HEK293 (cell line): Measurements from ENCODE around the gene INSYN2B.

Experiments used
- ZBTB20 ChIP-seq: fragments of 450-650 bp; formaldehyde crosslinking; IDR thresholded peaks from 2 replicates; pipeline ENCODE4 v1.5.1; 2016; ENCODE audit warnings: missing biosample characterization, missing genetic modification characterization
- ZBTB21 ChIP-seq: fragments of 450-650 bp; formaldehyde crosslinking; IDR thresholded peaks from 2 replicates; pipeline ENCODE4 v1.5.1; 2017; ENCODE audit warnings: missing biosample characterization, missing genetic modification characterization
- ZBTB8A ChIP-seq: fragments of 450-650 bp; formaldehyde crosslinking; IDR thresholded peaks from 2 replicates; pipeline ENCODE4 v1.5.1; 2016; ENCODE audit warnings: missing biosample characterization, missing genetic modification characterization
- ZFP3 ChIP-seq: fragments of 450-650 bp; formaldehyde crosslinking; IDR thresholded peaks from 2 replicates; pipeline ENCODE4 v1.5.1; 2016; ENCODE audit warnings: low read depth, missing biosample characterization, missing genetic modification characterization
- ZNF121 ChIP-seq: fragments of 450-650 bp; formaldehyde crosslinking; IDR thresholded peaks from 2 replicates; pipeline ENCODE4 v1.5.1; 2016; ENCODE audit warnings: missing biosample characterization, missing genetic modification characterization
- ZNF175 ChIP-seq: fragments of 450-650 bp; formaldehyde crosslinking; IDR thresholded peaks from 2 replicates; pipeline ENCODE4 v1.5.1; 2016; ENCODE audit warnings: missing biosample characterization, missing genetic modification characterization
- ZNF311 ChIP-seq: fragments of 450-650 bp; formaldehyde crosslinking; IDR thresholded peaks from 2 replicates; pipeline ENCODE4 v1.5.1; 2017; ENCODE audit warnings: missing biosample characterization, missing genetic modification characterization, borderline replicate concordance
- ZNF654 ChIP-seq: fragments of 450-650 bp; formaldehyde crosslinking; IDR thresholded peaks from 2 replicates; pipeline ENCODE4 v1.5.1; 2016; ENCODE audit warnings: low read depth, missing biosample characterization, missing genetic modification characterization
- TF ChIP-seq, protein P1 (sequence below): fragments of 450-650 bp; formaldehyde crosslinking; IDR thresholded peaks from 2 replicates; pipeline ENCODE4 v1.5.1; 2016; ENCODE audit warnings: missing biosample characterization, missing genetic modification characterization
- TF ChIP-seq, protein P2 (sequence below): fragments of 450-650 bp; formaldehyde crosslinking; IDR thresholded peaks from 2 replicates; pipeline ENCODE4 v1.5.1; 2016; ENCODE audit warnings: missing biosample characterization, missing genetic modification characterization, low read depth

DNA sequence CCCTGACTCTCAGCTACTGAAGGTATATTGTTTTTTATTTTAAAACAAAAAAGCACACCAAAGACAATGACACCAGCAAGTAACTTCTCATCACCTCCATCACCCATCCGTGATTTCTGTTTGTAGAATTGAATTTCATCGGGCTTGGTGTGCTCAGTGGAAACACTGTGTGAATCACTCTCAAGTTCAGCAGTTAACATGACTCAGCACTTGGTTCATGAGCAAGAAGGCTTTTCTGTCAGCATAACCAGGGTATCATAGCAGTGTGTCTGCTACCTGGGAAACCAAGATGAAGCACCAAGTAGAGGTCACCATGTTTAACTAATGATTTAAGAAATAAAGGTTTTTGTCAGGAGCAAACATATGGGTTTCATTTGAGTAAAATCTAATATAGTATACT, 123.7 kb downstream of the INSYN2B start:
- TF ChIP-seq ZBTB8A (tag by site-specific recombination) (no peak), ZFP3 (no peak), ZBTB20 (tag by site-specific recombination) (no peak), ZNF311 (tag by site-specific recombination) (no peak), ZNF654 (no peak), ZBTB21 (tag by site-specific recombination) (no peak), ZNF175 (tag by site-specific recombination) (no peak), ZNF121 (tag by site-specific recombination) (no peak)
- TF ChIP-seq, protein P1, sequence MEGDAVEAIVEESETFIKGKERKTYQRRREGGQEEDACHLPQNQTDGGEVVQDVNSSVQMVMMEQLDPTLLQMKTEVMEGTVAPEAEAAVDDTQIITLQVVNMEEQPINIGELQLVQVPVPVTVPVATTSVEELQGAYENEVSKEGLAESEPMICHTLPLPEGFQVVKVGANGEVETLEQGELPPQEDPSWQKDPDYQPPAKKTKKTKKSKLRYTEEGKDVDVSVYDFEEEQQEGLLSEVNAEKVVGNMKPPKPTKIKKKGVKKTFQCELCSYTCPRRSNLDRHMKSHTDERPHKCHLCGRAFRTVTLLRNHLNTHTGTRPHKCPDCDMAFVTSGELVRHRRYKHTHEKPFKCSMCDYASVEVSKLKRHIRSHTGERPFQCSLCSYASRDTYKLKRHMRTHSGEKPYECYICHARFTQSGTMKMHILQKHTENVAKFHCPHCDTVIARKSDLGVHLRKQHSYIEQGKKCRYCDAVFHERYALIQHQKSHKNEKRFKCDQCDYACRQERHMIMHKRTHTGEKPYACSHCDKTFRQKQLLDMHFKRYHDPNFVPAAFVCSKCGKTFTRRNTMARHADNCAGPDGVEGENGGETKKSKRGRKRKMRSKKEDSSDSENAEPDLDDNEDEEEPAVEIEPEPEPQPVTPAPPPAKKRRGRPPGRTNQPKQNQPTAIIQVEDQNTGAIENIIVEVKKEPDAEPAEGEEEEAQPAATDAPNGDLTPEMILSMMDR (tag by site-specific recombination): no peak
- TF ChIP-seq, protein P2, sequence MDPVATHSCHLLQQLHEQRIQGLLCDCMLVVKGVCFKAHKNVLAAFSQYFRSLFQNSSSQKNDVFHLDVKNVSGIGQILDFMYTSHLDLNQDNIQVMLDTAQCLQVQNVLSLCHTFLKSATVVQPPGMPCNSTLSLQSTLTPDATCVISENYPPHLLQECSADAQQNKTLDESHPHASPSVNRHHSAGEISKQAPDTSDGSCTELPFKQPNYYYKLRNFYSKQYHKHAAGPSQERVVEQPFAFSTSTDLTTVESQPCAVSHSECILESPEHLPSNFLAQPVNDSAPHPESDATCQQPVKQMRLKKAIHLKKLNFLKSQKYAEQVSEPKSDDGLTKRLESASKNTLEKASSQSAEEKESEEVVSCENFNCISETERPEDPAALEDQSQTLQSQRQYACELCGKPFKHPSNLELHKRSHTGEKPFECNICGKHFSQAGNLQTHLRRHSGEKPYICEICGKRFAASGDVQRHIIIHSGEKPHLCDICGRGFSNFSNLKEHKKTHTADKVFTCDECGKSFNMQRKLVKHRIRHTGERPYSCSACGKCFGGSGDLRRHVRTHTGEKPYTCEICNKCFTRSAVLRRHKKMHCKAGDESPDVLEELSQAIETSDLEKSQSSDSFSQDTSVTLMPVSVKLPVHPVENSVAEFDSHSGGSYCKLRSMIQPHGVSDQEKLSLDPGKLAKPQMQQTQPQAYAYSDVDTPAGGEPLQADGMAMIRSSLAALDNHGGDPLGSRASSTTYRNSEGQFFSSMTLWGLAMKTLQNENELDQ (tag by site-specific recombination): no peak
